GM21360 (cell line): ENCODE results near the gene MAPKAP1.

Experiments used
- ATAC-seq: cut with Tn5 transposase; IDR thresholded peaks from one replicate; pipeline ENCODE4 v1.9.1; 2021; ENCODE audit warnings: mild to moderate bottlenecking, moderate library complexity; ENCODE audit not compliant: unreplicated experiment

Gene MAPKAP1

DNA sequence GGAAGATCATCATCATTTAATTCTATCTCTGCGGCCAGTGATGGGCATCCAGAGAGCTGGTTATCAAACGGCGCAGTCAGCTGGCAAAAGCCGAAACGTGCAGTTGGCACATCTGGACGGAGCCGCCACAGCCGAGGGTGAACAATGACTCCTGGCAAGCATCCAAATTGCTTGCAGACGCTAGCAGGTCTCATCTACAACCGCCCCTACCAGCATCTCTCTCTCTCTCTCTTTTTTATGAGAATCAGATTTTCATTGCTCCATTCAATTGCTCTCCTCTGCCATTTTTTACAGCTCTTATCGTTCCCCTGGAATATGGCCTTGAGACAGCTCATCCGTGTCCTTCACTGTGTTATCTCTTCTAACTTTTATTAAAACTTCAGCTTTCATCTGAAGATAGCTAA, 165.2 kb downstream of the MAPKAP1 start:
- no peak for ATAC-seq

DNA sequence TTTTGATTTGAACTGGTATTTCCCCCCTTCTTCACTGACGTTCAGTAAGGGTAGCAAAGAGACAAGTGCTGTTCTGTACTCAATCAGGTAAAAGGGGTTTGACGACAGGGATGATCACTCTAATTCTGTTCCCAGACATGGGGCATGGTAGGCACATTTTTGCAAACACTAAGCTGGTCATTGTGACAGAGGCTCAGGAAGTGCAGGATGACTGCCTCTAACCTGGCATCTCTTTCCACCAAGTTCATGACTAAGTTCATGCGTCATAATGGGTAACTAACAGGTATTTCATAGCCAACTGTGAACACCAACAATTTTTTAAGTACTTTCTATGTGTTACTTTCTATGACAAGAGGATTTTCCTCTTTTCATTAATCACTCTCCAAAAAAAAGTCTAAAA, 166.5 kb downstream of the MAPKAP1 start:
- ATAC-seq, result no peak

DNA sequence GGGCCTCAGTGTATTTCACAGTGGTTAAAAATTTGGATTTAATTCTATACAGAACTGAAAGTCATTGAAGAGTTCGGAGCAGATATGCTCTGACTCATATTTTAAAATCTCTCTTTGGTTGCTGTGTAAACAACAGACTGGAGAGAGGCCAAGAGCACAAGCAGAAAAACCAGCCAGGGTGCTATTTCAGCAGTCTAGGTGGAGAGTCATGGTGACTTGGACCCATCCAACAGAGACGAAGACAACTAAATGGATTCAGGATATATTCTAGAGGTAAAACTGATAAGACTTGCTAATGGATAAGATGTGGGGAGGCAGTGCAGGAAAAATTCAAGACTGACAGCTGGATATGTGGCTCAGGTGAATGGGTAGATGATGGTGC, 168.9 kb downstream of the MAPKAP1 start:
- no peak for ATAC-seq

DNA sequence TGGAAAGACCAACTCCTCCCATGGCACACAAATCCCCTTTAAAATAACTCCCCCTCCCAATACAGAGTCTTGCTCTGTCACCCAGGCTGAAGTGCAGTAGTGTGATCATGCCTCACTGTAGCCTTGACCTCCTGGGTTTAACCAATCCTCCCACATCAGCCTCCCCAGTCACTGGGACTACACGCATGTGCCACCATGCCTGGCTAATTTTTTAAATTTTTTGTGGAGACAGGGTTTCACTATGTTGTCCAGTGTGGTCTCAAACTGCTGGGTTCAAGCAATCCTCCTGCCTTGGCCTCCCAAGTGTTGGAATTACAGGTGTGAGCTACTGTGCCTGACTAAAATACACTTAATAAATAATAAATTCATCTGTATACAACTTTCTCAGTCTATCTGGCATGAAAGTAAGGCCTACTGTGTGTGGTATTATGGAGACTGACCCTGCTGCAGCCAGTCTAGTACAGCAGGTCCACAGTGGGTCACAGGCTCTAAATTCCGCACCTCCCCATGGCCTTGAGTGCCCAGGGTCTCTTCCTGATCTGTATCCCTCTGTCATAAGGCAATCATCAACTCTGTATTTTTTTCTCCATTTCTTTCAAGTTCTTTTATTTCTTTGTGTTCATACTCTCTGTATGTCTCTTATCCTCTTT, 169.4 kb downstream of the MAPKAP1 start:
- no peak for ATAC-seq

DNA sequence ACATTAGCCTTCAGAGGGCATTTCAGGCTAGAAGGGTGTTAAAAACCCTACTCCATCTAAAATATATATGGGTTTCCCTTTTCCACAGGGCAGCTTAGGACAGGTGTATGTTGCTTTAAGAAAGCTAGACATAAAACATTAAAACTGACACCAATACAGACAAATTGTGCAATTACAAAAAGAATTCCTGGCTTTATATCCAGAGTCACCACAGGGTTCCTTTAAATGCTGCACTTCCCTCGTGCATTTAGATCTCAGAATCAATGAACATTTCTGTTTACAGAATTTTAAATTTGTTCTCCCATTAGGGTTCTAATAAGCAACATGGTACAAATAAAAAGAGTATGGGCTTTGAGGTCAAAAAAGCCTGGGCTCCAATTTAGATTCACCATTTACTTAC, 170.2 kb downstream of the MAPKAP1 start:
- no peak for ATAC-seq

DNA sequence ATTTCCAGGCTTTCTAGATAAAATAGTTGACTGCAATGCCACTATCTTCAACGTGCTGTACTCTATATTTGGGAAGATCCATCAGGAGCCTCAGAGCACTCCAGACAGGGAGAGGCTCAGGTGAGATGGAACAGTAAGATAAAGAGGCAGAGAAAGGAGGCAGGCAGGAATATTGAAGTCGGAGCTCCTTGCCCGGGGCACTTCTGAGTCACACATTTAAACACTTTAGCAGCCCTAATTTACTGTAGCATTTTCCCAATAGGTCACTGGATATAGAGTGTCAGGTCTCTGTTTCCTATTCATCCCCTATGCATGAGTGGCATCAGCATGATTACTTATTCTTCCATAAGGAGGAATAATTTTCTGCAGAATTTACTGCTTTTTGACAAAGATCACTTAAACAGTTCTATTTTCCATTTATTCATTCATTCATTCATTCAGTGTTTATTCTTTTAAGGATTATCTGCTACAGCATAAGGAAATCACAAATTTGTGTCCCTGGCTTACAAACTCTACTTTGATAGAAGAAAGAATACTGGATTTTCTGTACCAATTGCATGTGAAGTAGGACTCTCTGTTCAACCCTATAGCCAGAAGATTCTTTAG, 170.7 kb downstream of the MAPKAP1 start:
- ATAC-seq, result no peak

DNA sequence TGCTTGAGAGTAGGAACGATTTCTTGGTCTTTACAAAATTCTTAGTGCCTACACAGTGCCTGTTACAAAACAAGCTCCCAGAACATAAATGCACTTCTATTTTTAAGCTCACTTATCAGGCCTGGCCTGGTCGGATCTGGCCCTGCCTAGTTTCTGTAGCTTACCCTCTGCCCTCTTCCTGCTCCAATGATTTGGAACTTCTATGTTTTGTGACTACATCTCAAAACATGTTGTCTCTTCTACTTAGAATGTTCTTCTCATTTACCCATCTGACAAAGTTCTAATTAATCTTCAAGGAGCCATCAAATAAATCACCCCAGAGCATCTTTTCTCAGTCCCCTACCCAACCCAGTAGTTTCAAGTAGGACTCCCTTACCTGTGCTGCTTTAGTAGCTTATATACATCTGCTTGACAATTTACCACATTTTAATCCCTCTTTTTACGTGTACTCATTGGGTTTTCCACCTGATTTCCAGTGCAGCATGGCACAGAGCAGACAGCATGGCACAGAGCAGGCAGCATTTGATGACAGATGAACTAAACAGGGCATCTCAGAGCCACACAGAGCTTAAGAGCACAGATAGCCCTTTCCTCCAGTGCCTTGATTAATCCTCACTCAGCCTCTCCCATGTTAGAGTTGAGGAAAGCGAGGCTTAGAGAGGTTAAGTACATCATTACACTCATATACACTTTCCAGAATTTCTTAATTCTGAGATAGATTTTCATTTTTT, 171.9 kb downstream of the MAPKAP1 start:
- ATAC-seq, result no peak

DNA sequence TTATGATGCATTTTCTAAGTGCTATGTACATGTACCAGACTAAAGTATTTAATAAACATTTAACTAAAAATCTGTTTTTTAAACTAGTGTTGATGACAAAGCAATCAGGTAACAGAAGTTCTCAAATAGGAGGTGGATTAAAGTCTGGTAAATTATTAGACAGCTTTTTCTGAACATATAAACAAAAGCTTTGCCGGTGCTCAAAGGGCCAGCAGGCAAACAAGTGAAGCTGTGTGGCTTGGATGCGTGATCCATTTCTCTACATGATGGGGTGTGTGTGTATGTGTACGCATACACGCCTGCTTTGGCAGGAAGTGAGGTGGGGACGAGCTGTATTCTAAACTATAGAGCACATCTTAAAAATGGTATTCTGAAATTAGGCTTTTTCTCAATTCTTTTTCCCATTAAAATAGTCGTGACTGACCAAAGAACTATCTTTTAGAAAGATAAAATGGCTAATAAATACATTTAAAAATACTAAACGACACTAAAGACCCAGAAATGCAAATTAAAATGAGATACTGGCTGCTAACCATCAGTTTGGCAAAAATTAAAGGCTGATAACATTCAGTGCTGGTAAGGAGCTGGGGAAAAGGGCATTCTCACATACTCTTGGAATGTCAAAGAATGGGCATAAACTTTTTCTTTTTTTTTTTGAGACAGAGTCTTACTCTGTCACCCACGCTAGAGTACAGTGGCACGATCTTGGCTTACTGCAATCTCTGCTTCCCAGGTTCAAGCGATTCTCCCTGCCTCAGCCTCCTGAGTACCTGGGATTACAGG, 174.0 kb downstream of the MAPKAP1 start:
- ATAC-seq, result no peak

DNA sequence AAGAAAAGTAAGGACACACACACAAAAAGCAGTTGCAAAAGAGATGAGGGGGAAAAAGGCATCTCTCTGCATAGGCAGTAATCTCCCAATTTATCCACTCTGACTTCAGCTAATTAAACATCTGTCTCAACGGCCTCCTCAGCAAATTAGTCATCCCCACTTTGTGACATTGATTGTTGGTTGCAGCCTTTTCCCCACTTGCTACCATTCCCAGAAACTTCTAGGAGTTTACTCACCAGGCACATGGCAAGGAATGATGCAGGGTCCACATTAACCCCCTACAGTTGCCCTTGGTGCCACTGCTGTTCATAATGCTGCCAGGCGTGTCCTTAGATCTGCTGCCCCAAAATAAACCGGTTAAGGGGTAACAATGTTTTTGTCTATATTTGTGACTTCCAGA, 174.6 kb downstream of the MAPKAP1 start:
- ATAC-seq, result no peak

DNA sequence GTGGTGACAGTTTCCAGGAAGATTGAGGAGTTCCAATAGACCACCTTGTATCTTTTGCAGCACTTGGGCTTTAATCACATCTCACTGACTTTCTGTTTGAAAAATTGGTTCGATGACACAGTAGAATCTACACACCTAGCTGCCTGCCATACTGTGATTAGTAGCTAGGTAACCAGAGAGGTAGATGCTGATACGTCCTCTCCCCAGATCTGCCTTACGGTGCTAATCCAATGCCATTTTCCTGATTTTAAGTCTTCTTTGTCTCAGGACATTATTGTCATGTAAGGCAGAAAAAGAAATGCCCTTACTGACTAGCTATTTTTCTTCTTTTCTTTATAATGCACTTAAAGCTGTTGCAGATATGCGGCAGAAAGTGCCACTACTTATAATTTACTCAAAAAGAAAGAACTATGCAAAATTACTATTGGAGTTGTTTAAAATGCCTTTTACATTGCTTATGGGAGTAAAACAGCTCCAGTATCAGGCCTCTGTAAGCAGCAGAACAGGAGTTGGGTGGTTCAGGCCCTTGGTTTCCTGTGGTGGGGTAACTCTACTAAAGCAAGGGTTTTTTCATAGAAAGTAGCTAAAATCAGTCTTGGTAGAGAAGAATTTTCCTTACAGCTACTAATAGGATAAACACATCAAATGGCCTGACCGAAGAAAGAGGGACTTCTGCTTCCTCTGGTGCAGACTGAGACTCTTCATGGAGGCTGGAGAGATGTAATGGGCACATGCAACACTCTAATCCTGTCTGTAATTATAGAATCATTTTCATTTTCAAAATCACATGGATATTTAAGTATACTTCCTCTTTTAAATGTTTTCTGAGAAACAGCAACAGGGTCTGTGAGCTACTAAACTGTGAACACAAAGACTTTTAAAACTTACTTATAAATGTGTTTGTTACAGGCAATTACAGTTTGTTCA, 177.2 kb downstream of the MAPKAP1 start:
- ATAC-seq, result no peak

DNA sequence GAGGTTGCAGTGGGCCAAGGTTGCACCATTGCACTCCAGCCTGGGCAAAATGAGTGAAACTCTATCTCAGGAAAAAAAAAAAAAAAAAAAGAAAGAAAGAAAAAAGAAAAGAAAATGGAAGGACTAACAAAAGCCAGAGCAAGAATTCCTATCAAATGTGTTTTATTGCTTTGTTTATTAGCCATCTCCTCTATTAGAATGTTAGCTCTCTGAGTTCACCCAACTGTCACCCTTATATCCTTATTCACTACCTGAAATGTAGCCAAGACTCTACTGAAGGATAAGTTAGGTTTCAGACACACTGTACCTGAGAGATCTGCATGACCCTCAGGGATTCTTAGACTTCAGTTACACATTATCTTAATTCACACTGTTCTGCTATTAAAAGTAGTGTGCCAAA, 177.9 kb downstream of the MAPKAP1 start:
- no peak for ATAC-seq

DNA sequence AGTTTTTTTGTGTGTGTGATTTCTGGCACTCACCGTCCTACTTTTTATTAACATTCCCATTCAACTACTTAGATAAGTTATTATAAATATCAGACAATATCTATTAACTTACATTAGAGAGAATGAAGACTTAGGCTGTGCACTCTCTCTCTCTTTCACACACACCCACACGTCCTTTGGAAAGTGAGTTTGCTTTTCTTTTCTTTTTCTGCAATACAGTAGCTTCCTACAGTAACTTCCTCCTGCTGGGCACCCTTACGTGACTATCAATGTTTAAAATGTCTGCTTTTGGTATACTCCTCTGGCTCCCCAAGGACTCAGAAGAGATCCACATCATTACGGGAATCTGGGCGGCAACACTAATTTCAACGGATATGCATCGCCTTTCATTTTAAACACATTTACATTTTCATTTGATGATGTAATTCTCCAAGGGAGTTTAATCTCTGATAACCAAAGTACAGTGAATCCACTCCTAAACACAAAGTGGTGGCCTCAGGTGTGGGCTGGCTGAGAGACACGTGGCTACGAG, 179.5 kb downstream of the MAPKAP1 start:
- ATAC-seq, result no peak

DNA sequence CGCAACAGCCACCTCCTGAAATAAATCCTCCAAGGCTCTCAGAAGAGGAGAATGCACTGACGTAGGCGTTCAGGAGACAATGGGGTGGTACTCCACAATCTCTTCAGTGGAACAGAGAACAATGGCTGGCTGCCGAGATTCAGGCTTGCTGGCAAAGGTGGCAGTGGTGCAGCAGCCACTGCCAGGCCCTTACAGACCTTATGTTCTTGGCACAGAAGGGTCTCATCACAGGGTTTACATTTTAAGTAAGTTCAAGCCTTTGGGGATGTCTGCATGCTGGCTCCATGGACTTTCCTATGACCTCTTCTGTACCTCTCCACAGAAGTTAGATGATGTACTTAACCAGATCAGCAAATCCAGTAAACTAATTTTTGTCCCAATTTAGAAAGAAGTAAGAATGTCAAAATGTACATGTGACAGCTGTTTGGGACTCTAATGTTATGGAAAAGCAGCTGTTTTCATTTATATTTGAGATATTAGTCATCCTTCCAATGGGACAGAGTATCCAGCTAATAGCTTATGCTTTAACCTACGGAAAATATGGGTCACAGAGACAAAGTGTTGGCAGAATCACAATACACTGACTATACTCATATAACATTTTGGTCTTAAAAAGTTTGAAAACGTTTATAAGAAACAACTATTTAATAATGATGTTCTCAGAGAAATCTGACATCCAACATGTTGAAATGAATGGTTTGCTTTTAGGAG, 180.9 kb downstream of the MAPKAP1 start:
- ATAC-seq, result no peak

DNA sequence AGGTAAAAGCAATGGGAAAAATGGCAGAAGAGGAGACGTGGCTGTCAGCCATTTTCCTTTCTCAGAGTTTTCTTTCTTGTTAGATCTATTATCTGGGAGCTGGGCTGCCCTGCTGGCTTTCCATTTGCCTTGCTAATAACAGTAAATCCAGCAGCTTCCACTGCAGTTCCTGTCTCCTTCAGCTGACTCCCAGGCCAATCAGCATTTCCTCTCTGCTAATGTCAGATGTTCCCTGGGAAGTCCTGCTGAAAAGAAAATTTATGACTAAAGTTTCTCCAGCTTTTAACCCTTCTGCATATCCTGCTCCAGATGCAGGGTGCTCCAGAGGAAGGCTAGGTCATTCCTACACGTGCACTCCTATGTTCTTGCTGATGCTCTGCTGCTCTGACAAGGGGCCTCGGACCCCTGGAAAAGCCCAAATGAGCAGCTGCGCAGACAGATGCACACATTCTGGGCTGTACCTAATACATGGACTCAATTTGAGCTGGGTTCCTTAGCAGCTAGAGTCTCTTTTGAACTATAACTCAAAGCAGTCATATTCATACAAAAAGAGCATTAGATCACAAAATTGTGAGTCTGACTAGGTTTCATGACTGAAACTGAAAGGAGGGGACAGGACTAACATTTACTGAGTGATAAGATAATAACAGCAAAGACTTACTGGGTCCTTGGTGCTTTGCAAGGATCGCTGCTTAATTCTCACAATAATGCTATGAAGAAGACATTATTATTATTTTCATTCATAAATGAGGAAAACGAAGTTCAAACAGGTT, 182.2 kb downstream of the MAPKAP1 start:
- no peak for ATAC-seq

DNA sequence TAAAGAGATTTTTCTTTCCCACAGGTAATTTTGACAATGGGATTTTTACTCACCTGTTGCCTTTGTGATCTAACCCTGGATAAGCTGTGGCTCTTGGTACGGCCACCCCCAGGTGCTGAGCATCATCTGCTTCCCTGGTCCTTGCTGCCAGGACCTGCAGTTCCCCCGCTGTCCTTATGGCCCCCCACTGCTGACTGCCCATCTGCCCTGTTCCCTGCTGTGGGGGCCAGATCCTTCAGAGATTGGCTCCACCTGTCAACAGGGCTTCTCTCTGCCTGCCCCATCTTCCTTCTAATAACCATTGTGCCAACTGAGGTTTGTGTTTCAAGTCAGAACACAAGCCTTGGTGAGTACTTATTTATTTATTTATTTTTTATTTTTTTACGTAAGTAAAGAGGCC, 183.3 kb downstream of the MAPKAP1 start:
- ATAC-seq, result no peak

DNA sequence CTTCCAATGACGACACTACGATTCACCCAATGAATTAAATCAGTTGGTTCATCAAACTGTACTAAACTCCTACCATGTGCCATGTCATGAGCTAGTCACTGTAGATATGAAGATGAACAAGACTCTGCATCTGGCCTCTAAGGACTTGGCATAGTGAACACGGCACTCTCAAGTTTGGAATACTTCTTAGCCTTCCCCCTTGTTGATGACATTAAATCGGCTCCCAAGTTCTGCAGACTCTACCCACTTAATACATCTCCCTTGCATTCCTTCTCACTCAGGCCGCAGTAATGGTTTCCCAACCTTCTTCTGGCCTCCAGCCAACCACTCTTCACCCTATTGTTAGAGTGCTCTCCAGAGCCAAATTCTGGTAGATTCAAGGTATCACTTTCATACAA, 184.7 kb downstream of the MAPKAP1 start:
- ATAC-seq, result no peak

DNA sequence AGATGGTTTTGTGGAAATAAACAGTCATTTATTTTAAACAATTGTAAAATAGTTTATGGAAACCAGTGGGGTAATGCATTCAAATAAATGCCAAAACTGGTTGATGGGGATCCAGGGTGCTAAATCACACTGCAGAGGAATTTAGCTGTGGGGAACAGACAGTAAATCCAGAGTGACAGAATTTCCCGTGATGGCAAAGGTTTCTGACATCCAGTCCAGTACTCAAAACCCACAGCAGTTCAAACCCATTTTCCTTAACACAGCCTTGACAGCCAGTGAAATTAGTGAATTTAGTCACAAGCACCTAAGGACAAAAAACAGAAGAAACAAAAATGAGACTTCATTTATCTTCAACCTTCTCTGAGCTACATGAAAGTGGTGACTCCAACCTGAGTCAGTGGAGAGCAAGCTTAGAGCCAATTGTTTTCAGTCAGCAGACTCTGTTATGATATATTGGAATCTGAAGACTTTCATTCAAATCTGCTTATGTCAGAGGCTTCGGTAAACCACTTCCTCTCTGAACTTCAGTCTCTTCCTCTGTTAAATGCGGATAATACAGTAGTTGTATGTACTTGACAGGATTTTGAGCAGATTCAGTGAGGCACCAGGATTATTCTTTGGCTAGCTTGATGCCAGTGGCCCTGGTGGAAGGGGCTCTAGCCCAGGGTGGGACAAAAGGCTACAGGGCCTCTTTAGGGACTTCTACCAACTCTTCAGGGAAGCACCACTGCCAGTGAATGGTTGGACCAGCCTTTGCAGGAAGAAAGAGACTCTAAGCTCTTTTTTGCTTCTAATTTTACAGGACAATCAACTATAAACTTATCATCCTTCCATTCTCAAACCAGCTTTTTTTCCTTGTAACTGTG, 185.3 kb downstream of the MAPKAP1 start:
- ATAC-seq, result no peak

DNA sequence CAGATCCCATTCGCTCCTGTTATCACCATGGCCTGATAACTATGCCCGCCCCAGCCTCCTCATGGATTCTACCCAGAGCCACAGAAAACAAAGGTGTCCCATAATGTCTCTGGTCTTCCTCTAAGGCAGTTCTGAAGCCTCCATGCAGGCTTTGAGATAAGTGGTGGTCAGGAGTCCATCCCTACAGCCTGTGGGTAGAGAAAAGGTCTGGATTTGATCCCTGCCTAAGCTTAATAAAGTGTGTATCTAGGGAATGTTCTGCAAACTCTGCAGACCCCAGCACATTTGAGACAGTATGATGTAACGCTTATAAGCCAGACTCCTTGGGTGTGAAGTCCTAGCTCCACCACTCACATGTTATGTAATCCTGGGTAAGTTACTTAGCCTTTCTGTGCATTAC, 187.3 kb downstream of the MAPKAP1 start:
- ATAC-seq, result no peak
